ENCODE data around the gene MBD2. TPM values are rescaled to one million over a fixed set of nuclear protein-coding genes. Genes with fewer than 3 reads are reported as not detected.

Gene MBD2
- total and polyA plus RNA-seq, 2 of the 8 experiments (the other 6 are each of a cell fraction or from before 2014, with no cell fraction given) = 36.2 to 52.7 TPM

DNA sequence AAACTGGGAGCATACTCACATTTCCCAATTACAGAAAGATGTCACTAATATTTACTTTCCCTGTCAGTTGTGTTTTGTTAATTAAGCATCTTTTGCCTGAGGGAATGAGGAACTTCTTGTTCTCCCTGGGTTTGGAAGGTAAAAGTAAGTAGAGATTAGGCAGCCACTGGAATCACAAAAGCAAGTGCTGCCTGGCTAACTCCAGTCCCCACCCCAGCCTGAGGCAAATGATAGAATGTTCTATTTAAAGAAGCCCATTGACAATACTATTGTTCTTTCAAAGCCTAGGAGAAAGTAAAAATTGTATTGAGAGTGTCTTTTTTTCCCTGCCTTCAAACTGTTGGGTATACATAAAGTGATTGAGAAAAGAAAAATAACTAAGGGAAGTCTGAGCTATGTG is 93.8 kb downstream of the MBD2 start:
- Histone ChIP-seq H3K79me2 (ENCODE audit: control insufficient read depth in 1 of 2, insufficient read depth in 2 of 2, low read length in 2 of 2) (no peaks in the 10 kb centered on the region), H3K23me2 (ENCODE audit: low read depth, low read length) (no peaks in the 10 kb centered on the region; the same call in 1 of the 2 replicates), H3K9me3 (ENCODE audit: insufficient read depth in 2 of 2, low read depth in 1 of 2, low read length in 1 of 2) (no peaks in the 10 kb centered on the region), H3K56ac (replicated peaks; ENCODE audit: insufficient read length, low read depth, low read length) (no peak overlapping the region), H2AFZ (ENCODE audit: low read length) (no peak overlapping the region), H3K27ac (ENCODE audit: low read depth, low read length) (no peak overlapping the region), H2AK5ac (ENCODE audit: low read depth, low read length) (no peak overlapping the region), H3K18ac (ENCODE audit: extremely low read depth, low read length) (no peak overlapping the region), H3K36me3 (ENCODE audit: control insufficient read depth in 2 of 4, insufficient read depth in 4 of 4, low read length in 3 of 4) (no peaks in the 10 kb centered on the region), H2BK120ac (replicated peaks; ENCODE audit: low read depth, low read length) (no peak overlapping the region), H3K4ac (replicated peaks; ENCODE audit: insufficient read length, low read depth, low read length) (no peak overlapping the region), H4K5ac (ENCODE audit: insufficient read length, low read depth, low read length) (no peak overlapping the region), H4K20me1 (replicated peaks in 1 of 2; ENCODE audit: control insufficient read depth in 1 of 2, insufficient read depth in 2 of 2, low read length in 2 of 2) (no peaks in the 10 kb centered on the region), H2BK15ac (ENCODE audit: low read length) (no peak overlapping the region), H3K79me1 (ENCODE audit: low read depth, low read length) (no peaks in the 10 kb centered on the region), H3K14ac (ENCODE audit: insufficient read length) (no peak overlapping the region), H3K4me2 (ENCODE audit: insufficient read depth in 1 of 2, low read depth in 2 of 2, low read length in 2 of 2) (no peak overlapping the region), H4K91ac (replicated peaks; ENCODE audit: insufficient read length, low read length) (no peak overlapping the region), H3K23ac (ENCODE audit: insufficient read length) (no peak overlapping the region), H2BK20ac (ENCODE audit: low read length) (no peak overlapping the region), H3K4me1 (replicated peaks in 1 of 4; ENCODE audit: control insufficient read depth in 3 of 4, insufficient read depth in 4 of 4, low read length in 3 of 4) (peaks cover 0 to 2% (median 1%) of the 10 kb centered on the region in 4 experiments; a peak in 3 of 7 replicates), H4K8ac (ENCODE audit: extremely low read depth, insufficient read depth, low read length) (no peak overlapping the region), H2BK5ac (ENCODE audit: low read depth, low read length) (no peak overlapping the region), H3K9ac (replicated peaks in 1 of 4; ENCODE audit: extremely low read depth in 1 of 4, low read depth in 3 of 4, low read length in 3 of 4) (no peak overlapping the region), H3K27me3 (replicated peaks in 1 of 4; ENCODE audit: control insufficient read depth in 3 of 4, extremely low read depth in 1 of 4, insufficient read depth in 3 of 4, low read length in 3 of 4) (no peaks in the 10 kb centered on the region), H3K4me3 (ENCODE audit: extremely low read depth in 1 of 4, insufficient read depth in 2 of 4, low read depth in 3 of 4, low read length in 4 of 4) (no peak overlapping the region), H2BK12ac (ENCODE audit: low read depth, low read length) (no peak overlapping the region)
- FAIRE-seq = no peak
- CTCF ChIA-PET (ENCODE audit: partially characterized antibody) = interaction anchor here (5.1 kb wide), 1 partner anchor 14 kb away, joined by 48 read pairs; no protein-coding TSS in a partner anchor
- DNase-seq (ENCODE audit: low read depth in 1 of 2, low spot score in 2 of 2) = no peak
- TF ChIP-seq TEAD4 (IDR thresholded peaks at IDR 0.05; ENCODE audit: low read depth, low read length) (no peak), GABPA (IDR thresholded peaks at IDR 0.05; ENCODE audit: borderline replicate concordance, insufficient read depth, low read length) (no peak), POU5F1 (IDR thresholded peaks at IDR 0.05; ENCODE audit: low read depth, low read length) (no peak), CTBP2 (IDR thresholded peaks at IDR 0.05; ENCODE audit: borderline replicate concordance, insufficient read depth, insufficient read length, low read length) (no peak), BRCA1 (IDR thresholded peaks at IDR 0.05; ENCODE audit: low read depth, low read length) (no peak), SAP30 (IDR thresholded peaks at IDR 0.05; ENCODE audit: insufficient read depth, insufficient replicate concordance, low read length) (no peak), RNF2 (IDR thresholded peaks at IDR 0.05; ENCODE audit: borderline replicate concordance, low read depth, low read length, missing control alignments, poor library complexity, severe bottlenecking) (no peak)
- TF ChIP-seq, protein P1, sequence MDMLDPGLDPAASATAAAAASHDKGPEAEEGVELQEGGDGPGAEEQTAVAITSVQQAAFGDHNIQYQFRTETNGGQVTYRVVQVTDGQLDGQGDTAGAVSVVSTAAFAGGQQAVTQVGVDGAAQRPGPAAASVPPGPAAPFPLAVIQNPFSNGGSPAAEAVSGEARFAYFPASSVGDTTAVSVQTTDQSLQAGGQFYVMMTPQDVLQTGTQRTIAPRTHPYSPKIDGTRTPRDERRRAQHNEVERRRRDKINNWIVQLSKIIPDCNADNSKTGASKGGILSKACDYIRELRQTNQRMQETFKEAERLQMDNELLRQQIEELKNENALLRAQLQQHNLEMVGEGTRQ (IDR thresholded peaks at IDR 0.05; ENCODE audit: low read length) = no peak
- POLR2A ChIA-PET (ENCODE audit: partially characterized antibody) = no interaction called here

Data from H1 (cell line).